NOMO-1 treated with dmso at 0.1 percent for 144 hours (cell line): ENCODE measurements around the gene MTHFD1L.
"Not testable (repeated sequence)": the region's sequence is repeated elsewhere in the genome, so short reads cannot be mapped to it uniquely, and the experiment has no call there.

Source experiments
- DNase-seq: peaks from one replicate; lab custom pipeline; 2025; ENCODE audit not compliant: unreplicated experiment; lab: John Stamatoyannopoulos, UW

The MTHFD1L gene

DNA sequence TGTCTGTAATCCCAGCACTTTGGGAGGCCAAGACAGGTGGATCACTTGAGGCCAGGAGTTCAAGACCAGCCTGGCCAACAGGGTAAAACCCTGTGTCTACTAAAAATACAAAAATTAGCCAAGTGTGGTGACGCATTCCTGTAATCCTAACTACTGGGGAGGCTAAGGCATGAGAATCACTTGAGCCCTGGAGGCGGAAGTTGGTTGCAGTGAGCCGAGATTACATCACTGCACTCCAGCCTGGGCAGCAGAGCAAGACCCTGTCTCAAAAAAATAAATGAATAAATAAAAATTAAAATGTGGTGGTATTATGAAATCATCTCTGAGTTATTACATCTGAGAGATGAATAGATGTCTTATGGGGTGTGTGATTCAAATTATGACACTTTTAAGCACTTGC is 247.4 kb downstream of the MTHFD1L start:
- not testable (repeated sequence) for DNase-seq

DNA sequence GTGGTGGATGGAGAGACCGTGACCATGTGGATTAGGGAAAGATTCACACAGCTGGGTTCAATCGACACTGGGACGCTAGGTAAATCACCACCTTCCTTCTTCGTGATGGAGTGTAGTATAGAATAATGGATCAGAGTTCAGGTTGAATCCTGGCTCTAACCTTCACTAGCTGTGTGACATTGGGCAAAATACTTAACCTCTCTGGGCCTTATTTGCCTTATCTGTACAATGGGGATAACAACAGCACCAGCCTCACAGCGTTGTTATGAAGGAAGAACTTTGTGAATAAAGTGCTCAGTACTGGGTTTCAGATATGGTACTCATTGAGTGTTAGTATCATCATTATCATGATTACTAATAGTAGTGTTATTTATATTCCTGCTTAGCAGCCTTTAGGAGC is 248.1 kb downstream of the MTHFD1L start:
- DNase-seq: no peak

DNA sequence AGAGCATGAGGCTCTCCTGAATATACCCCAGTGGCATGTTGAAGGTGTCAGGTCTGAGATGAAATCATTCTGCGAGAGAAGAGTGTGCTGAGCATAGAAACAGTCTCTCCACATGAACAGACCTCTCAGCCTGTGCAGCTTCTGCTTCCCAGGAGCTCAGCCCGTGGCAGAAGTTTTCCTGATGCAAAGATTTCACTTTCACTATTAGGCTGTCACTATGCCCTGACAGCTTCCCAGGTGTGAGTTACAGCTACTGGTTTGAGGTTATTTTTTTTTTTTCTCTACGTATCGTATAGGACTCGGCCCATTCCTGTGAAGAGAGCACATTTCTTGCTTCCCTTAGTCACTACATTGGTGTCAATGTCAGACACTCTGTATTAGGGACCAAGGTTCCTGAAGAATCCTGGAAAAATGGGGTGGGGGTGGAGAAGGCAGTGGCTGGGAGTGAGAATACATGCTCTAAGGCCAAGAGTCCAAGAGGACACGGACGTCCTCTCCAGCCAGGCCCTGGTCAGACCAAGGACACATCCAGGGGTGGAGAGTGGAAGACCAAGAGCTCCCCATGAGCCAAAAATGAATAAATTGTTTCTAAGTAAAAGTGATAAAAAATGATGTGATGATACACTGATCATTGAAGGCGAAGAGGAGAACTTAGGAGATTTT is 253.1 kb downstream of the MTHFD1L start:
- DNase-seq: no peak

DNA sequence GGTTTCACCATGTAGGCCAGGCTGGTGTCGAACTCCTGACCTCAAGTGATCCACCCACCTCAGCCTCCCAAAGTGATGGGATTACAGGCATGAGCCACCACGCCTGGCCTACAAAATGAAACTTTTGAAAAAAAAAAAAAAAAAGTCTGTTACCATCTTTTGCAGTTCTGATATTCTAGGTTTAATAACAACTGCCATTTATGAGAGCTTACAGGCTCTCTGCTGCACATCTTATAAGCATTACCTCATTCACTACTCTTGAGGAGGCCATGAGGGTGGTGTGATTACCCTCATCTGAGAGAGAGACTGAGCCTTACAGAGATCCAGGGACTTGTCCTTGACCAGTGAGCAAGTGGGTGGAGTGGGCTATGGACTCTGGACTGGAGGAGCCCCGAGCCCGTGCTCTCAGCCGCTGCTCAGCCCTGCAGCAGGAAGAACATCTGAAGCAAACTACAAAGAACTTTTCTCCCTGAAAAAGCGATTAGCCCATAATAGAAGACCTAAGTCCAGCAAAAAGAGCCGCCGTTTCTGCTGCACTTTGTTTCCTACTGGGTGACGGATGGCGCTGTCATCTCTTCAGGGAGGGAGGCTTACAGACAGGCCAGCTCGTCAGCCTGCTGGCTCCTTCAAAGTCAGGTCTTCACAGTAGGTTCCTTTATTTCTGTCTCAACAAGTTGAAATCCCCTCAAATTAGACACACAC is 254.5 kb downstream of the MTHFD1L start:
- DNase-seq: no peak

DNA sequence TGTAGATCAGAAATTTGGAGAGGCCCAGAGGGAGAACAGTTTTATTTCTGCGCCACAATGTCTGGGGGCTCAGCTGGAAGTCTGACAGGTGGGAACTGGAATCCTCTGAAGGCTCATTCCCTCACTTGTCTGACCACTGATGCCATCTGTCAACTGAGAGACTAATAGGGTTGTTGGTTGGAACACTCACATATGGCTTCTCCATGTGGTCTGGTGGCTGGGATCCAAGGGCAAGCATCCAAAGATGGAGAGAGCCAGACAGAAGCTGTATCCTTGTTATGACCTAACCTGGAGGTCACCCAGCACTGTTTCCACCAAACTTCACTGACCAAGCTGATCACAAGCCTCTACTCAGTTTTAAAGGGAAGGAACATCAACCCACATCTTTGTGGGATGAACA is 256.4 kb downstream of the MTHFD1L start:
- no peak for DNase-seq

DNA sequence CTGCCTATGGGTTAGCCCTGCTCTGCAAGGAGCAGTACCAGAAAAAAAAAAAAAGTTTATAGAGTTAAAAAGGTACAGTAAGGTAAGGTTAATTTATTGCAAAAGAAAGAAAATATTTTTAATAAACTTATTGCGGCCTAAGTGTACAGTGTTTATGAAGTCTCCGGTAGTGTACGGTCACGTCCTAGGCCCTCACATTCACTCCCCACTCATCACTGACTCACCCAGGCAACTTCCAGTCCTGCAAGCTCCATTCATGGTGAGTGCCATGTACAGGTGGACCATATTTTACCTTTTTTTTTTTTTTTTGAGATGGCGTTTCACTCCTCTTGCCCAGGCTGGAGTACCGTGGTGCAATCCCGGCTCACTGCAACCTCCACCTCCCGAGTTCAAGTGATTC is 258.1 kb downstream of the MTHFD1L start:
- not testable (repeated sequence) for DNase-seq

DNA sequence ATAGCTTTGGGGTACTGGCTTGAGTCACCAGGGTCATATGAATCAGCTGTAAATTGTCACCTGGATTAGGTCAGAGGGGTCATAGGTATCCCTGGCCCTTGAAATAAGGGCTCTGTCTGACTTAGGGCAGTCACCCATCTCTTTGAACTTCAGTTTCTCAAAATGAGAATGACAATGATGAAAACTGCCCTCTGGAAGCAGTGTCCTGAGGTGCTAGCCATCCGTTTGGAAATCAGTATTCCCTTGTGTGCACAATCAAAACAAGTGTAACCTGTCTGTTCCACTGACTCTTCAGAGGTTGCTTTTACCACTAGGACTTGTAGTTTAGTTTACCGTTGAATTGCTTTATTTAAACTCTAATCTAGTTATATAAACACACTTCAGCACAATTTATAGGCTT is 259.7 kb downstream of the MTHFD1L start:
- not testable (repeated sequence) for DNase-seq

DNA sequence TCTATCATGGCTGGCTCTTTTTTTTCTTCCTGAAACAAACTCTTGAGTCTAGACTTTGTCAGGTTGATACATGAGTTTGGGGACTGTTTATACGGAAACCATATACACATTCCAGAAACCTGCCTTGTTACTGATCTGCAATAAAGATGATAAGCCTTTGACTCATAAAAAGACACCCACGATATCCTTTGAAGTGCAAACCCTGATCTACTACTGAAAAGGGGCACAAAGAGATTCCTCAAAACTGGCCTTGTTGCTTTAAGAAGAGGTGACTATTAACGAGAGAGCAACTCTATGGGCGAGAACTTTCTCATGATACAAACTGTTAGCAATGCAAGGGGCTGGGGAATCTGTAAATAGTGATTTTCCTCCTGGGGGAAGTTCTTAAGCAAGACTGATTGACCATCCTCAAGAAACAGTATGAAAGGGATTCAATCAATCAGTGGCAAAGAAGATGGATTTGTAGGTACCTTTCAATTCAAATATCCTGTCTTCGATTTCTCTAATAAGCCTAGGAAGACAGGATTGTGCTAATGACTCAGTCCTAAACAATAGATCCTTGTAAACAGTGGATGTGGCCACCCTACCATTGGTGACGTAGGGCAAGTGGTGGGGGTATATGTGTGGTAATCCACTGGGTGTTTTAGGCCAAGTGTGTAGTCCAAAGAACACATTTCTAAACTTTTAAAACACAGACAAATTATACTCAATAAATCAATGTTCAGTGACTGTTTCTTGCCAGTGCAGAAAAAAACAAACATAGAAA is 260.3 kb downstream of the MTHFD1L start:
- DNase-seq: not testable (repeated sequence)

DNA sequence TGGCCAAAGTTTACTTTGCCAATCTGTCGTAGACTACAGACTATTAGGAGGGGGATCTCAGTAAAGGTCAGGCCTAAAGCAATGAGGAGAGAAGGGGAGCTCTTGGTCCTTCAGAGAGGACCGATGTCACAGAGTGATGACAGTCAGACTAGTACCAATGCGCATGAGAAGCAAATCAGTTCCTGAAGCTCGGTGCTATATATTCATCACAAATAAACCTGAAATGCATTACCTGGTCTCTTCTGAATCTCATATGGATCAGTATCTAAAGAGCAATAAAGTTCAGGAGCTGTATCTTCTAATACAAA is 260.9 kb downstream of the MTHFD1L start:
- not testable (repeated sequence) for DNase-seq

DNA sequence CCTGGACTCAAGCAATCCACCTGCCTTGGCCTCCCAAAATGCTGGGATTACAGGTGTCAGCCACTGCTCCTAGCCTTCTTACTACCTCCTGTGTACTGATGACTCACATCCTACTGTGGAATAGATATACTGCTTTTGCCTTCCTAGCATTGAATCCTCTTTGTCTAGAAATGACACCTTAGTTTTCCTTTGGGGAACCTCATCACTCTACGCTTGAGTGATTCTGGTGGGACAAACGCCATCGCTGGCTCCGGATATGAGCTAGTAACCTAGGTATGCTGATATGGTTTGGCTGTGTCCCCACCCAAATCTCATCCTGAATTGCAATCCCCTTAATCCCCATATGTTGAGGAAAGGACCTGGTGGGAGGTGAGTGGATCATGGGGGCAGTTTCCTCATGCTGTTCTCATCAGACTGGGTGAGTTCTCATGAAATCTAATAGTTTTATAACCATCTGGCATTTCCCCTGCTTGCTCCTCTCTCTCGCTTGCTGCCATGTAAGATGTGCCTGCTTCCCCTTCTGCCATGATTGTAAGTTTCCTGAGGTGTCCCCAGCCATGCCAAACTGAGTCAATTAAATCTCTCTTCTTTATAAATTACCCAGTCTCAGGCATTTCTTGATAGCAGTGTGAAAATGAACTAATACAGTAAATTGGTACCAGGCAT is 261.8 kb downstream of the MTHFD1L start:
- DNase-seq: not testable (repeated sequence)

DNA sequence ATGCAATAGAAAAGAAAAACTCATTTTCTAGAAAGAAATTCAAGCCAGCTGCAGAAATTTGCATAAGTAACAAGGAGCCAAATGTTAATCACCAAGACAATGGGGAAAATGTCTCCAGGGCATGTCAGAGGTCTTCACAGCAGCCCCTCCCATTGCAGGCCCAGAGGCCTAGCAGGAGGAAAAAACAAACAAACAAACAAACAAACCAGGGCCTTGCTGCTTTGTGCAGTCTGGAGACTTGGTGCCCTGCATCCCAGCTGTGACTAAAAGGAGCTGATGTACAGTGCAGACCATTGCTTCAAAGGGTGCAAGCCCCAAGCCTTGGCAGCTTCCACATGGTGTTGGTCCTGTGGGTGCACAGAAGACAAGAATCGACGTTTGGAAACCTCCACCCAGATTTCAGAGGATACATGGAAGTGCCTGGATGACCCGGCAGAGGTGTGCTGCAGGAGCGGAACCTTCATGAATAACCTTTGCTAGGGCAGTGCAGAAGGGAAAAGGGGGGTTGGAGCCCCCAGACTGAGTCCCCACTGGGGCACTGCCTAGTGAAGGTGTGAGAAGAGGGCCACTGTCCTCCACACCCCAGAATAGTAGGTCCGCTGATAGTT is 263.4 kb downstream of the MTHFD1L start:
- no peak for DNase-seq

DNA sequence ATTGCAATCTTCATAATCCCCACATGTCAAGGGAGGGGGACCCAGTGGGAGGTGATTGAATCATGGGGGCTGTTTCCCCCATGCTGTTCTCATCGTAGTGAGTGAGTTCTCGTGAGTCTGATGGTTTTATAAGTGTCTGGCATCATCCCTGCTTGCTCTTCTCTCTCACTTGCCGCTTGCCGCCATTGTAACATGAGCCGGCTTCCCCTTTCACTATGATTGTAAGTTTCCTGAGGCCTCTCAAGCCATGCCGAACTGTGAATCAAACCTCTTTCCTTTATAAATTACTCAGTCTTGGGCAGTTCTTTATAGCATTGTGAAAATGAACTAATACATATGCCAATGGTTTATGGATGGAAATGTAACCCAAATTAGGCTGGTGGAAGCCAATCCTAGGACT is 264.8 kb downstream of the MTHFD1L start:
- DNase-seq: no peak

DNA sequence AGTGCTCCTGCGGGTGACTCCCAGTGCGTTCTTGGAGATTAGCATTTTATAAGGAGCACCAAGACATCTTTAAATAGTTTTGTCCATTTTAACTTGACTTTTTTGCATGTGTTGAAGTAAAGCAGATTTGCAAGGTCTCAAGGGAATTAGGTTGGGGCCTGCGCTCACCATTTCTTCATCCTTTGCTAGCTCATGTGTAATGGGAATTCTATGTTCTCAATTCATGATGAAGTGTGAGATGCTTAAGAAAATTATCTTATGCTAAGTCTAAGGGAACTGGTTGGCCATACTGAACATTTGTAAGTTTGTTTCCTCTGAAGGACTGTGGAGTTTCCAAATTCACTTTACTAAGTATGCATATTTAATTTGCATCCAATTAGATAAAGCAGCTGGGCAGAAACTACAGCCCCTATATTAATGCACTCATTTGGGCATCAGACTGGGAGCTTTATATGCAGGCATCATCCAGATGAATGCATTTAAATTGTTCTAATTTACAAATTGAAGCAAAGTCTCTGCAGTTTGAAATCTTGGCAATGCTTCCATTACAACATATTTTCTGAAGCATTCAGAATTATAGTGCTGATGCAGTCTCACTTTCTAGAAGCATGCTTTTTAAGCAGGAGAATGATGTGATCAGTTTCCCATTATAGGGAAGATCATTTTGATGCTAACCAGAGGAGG is 266.0 kb downstream of the MTHFD1L start:
- DNase-seq: no peak

DNA sequence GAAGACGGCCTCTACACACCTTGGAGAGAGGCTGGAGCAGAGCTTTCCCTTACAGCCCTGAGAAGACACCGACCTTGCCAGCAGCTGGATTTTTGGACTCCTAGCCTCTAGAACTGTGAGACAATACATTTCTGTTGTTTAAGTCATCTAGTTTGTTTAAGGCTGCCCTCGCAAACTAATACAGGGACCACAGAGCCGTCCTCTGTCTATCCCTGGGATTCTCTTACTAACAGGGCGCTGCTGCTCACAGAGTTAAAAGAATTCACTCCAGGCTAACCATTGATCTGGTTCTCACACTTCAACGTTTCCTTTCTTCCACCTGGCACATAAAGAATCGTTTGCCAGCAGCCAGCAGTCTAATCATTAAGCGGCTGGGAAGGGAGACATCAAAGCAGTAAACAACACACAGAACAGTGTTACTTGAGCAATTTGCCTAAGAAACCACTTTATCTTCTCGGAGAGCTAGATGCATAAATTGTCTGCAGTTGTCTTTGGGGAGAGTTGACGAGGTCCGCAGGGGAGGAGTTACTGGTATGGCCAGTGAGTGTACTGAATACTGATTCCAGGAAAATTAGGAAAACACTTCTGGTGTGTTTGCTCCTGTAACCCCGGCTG is 270.7 kb downstream of the MTHFD1L start:
- DNase-seq: no peak

DNA sequence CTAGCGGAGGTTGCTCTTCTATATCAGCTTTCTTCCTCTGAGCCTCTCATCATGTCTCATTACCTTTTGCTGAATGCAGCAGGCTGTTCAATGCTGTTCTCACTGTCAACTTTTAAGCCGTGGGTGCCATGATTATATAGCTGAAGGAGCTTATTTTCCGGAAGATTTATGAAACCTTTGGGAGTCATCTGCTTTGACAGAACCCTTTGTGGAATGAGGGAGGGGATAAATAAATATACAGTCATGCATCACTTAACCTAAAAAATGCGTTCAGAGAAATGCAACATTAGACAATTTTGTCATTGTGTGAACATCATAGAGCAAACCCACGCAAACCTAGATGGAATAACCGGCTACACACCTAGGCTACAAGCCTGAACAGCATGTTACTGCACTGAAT is 272.0 kb downstream of the MTHFD1L start:
- DNase-seq: no peak

DNA sequence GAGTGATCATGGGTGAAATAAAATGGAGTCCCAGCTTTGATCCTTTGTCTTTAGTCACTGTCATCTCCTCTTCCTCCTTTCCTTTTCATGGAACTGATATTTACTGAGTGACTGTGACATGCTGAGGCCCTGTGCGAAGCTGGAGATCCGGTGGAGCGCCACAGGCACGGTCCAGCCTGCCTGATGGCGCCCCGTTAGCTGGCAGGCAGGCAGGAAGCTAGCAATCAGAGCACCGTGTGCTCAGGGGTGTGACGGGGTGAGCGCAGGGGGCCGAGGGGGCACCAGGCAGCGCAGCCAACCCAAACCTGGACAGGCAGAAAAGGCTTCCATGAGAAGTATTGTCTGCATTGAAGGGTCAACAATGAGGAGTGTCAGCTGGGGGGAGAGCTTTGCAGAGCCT is 274.0 kb downstream of the MTHFD1L start:
- no peak for DNase-seq

DNA sequence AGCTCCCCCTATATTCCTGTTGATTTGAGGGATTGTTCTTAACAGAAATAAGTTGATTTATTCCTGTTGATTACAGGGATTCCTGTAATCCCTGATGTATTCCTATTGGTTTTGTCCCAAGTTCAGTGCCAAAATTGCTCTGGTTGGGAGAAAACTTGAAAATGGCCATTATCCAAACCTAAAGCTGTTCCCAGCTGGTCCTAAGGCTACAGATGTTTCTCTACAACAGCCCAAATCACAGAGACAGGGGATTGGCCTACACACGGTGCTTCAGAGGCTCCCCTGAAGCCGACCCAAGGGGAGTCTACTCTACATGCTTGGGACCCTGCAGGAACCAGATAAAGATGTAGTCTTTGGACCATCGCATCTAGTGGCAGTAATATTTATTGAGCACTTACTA is 275.3 kb downstream of the MTHFD1L start:
- no peak for DNase-seq

DNA sequence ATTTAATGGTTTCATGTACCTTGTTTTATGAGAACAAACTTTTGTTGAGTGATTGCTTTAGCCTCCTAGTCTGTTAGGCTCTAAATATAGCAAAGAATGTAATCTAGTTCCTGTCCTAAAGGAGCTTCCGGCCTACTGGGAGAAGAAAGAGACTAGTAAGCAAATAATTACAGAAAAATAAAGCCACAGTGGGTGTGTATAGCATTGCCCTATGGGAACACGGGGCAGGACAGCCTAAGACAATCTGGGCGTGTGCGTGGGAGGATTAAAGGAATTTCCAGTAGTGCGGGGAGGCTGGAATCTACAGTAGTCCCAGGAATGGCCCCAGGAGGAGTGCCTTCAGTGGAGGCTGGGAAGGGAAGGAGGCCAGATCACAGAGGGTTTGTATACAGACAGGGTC is 276.2 kb downstream of the MTHFD1L start:
- DNase-seq: no peak

DNA sequence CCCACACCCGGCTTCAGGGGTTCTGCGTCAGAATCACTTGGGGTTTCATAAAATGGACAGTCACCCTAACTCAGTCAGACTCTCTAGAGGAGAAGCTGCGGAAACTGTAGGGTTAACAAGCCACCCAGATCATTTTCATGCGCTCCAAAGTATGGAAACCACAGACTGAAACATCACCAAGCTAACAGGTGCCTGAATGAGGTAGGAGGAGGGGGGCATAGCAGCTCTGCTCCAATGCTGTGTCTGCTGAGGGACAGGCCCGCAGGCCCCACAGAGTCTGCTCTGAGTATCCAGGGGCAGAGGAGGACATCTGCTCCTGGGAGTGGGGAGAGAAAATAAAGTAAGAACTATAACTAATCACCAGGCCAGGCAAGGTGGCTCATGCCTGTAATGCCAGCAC is 277.2 kb downstream of the MTHFD1L start:
- no peak for DNase-seq

DNA sequence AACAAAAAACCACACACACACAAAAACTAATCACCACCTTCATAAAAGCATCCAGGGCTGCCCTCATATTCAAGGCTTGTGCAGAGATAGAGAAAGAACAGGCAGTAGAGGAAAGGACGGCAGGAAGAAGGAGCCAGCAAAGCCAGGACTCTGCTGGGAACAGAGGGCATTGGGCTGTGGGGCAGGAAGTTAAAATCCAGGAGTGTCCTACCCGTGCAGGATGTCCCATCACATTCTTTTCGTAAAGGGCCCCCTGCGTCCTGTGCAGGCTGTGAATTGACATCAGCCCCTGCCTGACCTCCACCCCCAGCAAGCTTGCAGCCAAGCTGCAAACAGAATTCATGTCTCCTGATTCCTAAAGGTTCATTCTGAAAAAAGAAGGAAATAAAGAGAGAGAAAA is 277.8 kb downstream of the MTHFD1L start:
- no peak for DNase-seq
